ENCODE data around the gene GPRC5D. TPM values are rescaled to one million over a fixed set of nuclear protein-coding genes. Genes with fewer than 3 reads are reported as not detected.

The GPRC5D gene
- total and polyA plus RNA-seq, 2 donors (not counting 1 experiment from before 2014, with no cell fraction given) = 0.35 TPM; not detected in 1

GRCh38 chr12:12986775-12987331 lies 34.9 kb upstream of the GPRC5D start:
- no peaks in the 10 kb centered on the region for H3K27me3 ChIP-seq (ENCODE audit: control insufficient read depth, insufficient read depth, low read length)
- H3K4me3 ChIP-seq (replicated peaks in 1 of 4; ENCODE audit: control extremely low read depth in 1 of 4, insufficient read depth in 1 of 4, low read depth in 3 of 4, low read length in 4 of 4) = no peak overlapping the region
- peaks cover 9% of the 10 kb centered on the region for H3K79me2 ChIP-seq (ENCODE audit: control insufficient read depth, insufficient read depth, low read length)
- H3K9me3 ChIP-seq (ENCODE audit: control insufficient read depth, insufficient read depth, low read depth, low read length) = no peaks in the 10 kb centered on the region
- no peak overlapping the region for H3K4me2 ChIP-seq (ENCODE audit: extremely low read depth, insufficient read depth, low read length)
- H4K20me1 ChIP-seq (ENCODE audit: control insufficient read depth, extremely low read depth, insufficient read depth, low read length) = no peaks in the 10 kb centered on the region
- no peak for TF ChIP-seq EZH2 (IDR thresholded peaks at IDR 0.05; ENCODE audit: low read length, missing control alignments)
- no peak for TF ChIP-seq CTCF (conservative IDR thresholded peaks at IDR 0.05 in 1 of 2, IDR thresholded peaks at IDR 0.05 in 1 of 2; ENCODE audit: low read depth in 1 of 2, low read length in 2 of 2)
- no peak for DNase-seq (ENCODE audit: low read depth in 2 of 2)
- H3K9ac ChIP-seq (ENCODE audit: insufficient read depth, low read length) = no peak overlapping the region
- H2AFZ ChIP-seq (ENCODE audit: low read length) = no peak overlapping the region
- peaks cover 11% of the 10 kb centered on the region for H3K36me3 ChIP-seq (ENCODE audit: control insufficient read depth, insufficient read depth, low read length)
- H3K27ac ChIP-seq (ENCODE audit: insufficient read depth, low read length) = no peak overlapping the region
- H3K4me1 ChIP-seq (ENCODE audit: control insufficient read depth, extremely low read depth, insufficient read depth, low read length) = peaks cover 7% of the 10 kb centered on the region

GRCh38 chr12:12985817-12986408 lies 33.9 kb upstream of the GPRC5D start:
- H3K9ac ChIP-seq (ENCODE audit: insufficient read depth, low read length) = no peak overlapping the region
- H3K4me2 ChIP-seq (ENCODE audit: extremely low read depth, insufficient read depth, low read length) = no peak overlapping the region
- no peaks in the 10 kb centered on the region for H4K20me1 ChIP-seq (ENCODE audit: control insufficient read depth, extremely low read depth, insufficient read depth, low read length)
- TF ChIP-seq EZH2 (IDR thresholded peaks at IDR 0.05; ENCODE audit: low read length, missing control alignments) (no peak), CTCF (conservative IDR thresholded peaks at IDR 0.05 in 1 of 2, IDR thresholded peaks at IDR 0.05 in 1 of 2; ENCODE audit: low read depth in 1 of 2, low read length in 2 of 2) (peak; percentile 39 to 65)
- H3K27me3 ChIP-seq (ENCODE audit: control insufficient read depth, insufficient read depth, low read length) = no peaks in the 10 kb centered on the region
- H2AFZ ChIP-seq (ENCODE audit: low read length) = no peak overlapping the region
- peaks cover under 1% of the 10 kb centered on the region for H3K4me1 ChIP-seq (ENCODE audit: control insufficient read depth, extremely low read depth, insufficient read depth, low read length)
- no peak overlapping the region for H3K4me3 ChIP-seq (replicated peaks in 1 of 4; ENCODE audit: control extremely low read depth in 1 of 4, insufficient read depth in 1 of 4, low read depth in 3 of 4, low read length in 4 of 4)
- H3K79me2 ChIP-seq (ENCODE audit: control insufficient read depth, insufficient read depth, low read length) = peaks cover 2% of the 10 kb centered on the region
- H3K9me3 ChIP-seq (ENCODE audit: control insufficient read depth, insufficient read depth, low read depth, low read length) = no peaks in the 10 kb centered on the region
- no peak overlapping the region for H3K27ac ChIP-seq (ENCODE audit: insufficient read depth, low read length)
- H3K36me3 ChIP-seq (ENCODE audit: control insufficient read depth, insufficient read depth, low read length) = peaks cover 13% of the 10 kb centered on the region
- DNase-seq (ENCODE audit: low read depth in 2 of 2) = peak; percentile 15 to 23

- Histone ChIP-seq H3K4me2 (ENCODE audit: extremely low read depth, insufficient read depth, low read length) (no peak overlapping the region), H3K27me3 (ENCODE audit: control insufficient read depth, insufficient read depth, low read length) (no peaks in the 10 kb centered on the region), H4K20me1 (ENCODE audit: control insufficient read depth, extremely low read depth, insufficient read depth, low read length) (no peaks in the 10 kb centered on the region), H3K4me1 (ENCODE audit: control insufficient read depth, extremely low read depth, insufficient read depth, low read length) (peaks cover 14% of the 10 kb centered on the region), H3K9me3 (ENCODE audit: control insufficient read depth, insufficient read depth, low read depth, low read length) (no peaks in the 10 kb centered on the region), H3K79me2 (ENCODE audit: control insufficient read depth, insufficient read depth, low read length) (no peaks in the 10 kb centered on the region), H2AFZ (ENCODE audit: low read length) (no peak overlapping the region), H3K27ac (ENCODE audit: insufficient read depth, low read length) (no peak overlapping the region), H3K4me3 (replicated peaks in 1 of 4; ENCODE audit: control extremely low read depth in 1 of 4, insufficient read depth in 1 of 4, low read depth in 3 of 4, low read length in 4 of 4) (no peak overlapping the region), H3K9ac (ENCODE audit: insufficient read depth, low read length) (no peak overlapping the region), H3K36me3 (ENCODE audit: control insufficient read depth, insufficient read depth, low read length) (peaks cover 13% of the 10 kb centered on the region)
- DNase-seq (ENCODE audit: low read depth in 2 of 2) = no peak
- no peak for TF ChIP-seq CTCF (conservative IDR thresholded peaks at IDR 0.05 in 1 of 2, IDR thresholded peaks at IDR 0.05 in 1 of 2; ENCODE audit: low read depth in 1 of 2, low read length in 2 of 2)
- no peak for TF ChIP-seq EZH2 (IDR thresholded peaks at IDR 0.05; ENCODE audit: low read length, missing control alignments)
Observed at GRCh38 chr12:12984149-12984548, 32.2 kb upstream of the GPRC5D start.

Measured in fibroblast of lung (primary cell).